CD4-positive, alpha-beta T cell (primary cell): ENCODE results near the gene TGOLN2. TPM values are rescaled to one million over a fixed set of nuclear protein-coding genes. Genes with fewer than 3 reads are reported as not detected.
A peak's percentile ranks its signal among the peaks of the same experiment; 100 is the strongest.

Source experiments
- ATAC-seq: fragments of 200-7000 bp; cut with Tn5 transposase; one replicate; pipeline ENCODE4 v1.10.0; 2022; ENCODE audit warnings: mild to moderate bottlenecking; ENCODE audit not compliant: poor library complexity
- CTCF ChIA-PET: fragments of 350-600 bp; sonication (Branson Sonifier 250); formaldehyde crosslinking; loops from one replicate; lab custom pipeline; 2021; ENCODE audit warnings: antibody characterized with exemption, inconsistent platforms; lab: Charles Lee
- POLR2A ChIA-PET: fragments of 350-600 bp; sonication (Branson Sonifier 250); formaldehyde crosslinking; loops from one replicate; lab custom pipeline; 2021; ENCODE audit warnings: antibody characterized with exemption, inconsistent platforms; lab: Charles Lee
- DNase-seq, 14 experiments: peaks; one replicate each; pipeline ENCODE4 v3.0.0-alpha.2; 2013 to 2020; ENCODE audit warnings: mixed read lengths in 2 of 14
- H3K27ac ChIP-seq, 2 donors: one replicate each; pipeline versions ENCODE4 v1.5.1 to v1.7.0; 2013; ENCODE audit warnings: low read length in 2 of 2, low read depth in 1 of 2, mild to moderate bottlenecking in 1 of 2
- H3K27me3 ChIP-seq, 2 experiments: 1 replicate in 1 of 2; 2 replicates in 1 of 2; pipeline versions ENCODE4 v1.6.1 to v1.7.0; 2013; ENCODE audit warnings: low read length in 2 of 2, control low read depth in 1 of 2, mild to moderate bottlenecking in 1 of 2, moderate library complexity in 1 of 2; ENCODE audit not compliant: insufficient read depth in 2 of 2, control insufficient read depth in 1 of 2
- H3K36me3 ChIP-seq: one replicate; pipeline ENCODE4 v1.6.1; 2013; ENCODE audit warnings: low read length, control low read depth; ENCODE audit not compliant: insufficient read depth
- H3K4me1 ChIP-seq: one replicate; pipeline ENCODE4 v1.6.1; 2013; ENCODE audit warnings: low read length, control low read depth; ENCODE audit not compliant: insufficient read depth
- H3K4me3 ChIP-seq: one replicate; pipeline ENCODE4 v1.5.1; 2013; ENCODE audit warnings: mild to moderate bottlenecking, low read length, moderate library complexity
- H3K9me3 ChIP-seq, 2 experiments: 1 replicate in 1 of 2; 2 replicates in 1 of 2; pipeline versions ENCODE4 v1.6.1 to v1.7.0; 2013; ENCODE audit warnings: low read length in 2 of 2, mild to moderate bottlenecking in 2 of 2, control low read depth in 1 of 2, moderate library complexity in 1 of 2; ENCODE audit not compliant: control insufficient read depth in 1 of 2, insufficient read depth in 1 of 2
- H3K27ac Mint-ChIP-seq: one replicate; pipeline ENCODE4 v1.8.0; 2020; ENCODE audit warnings: mixed read lengths
- H3K27me3 Mint-ChIP-seq: one replicate; pipeline ENCODE4 v1.8.0; 2021; ENCODE audit warnings: mixed read lengths
- H3K36me3 Mint-ChIP-seq: one replicate; pipeline ENCODE4 v1.8.0; 2021; ENCODE audit warnings: low read depth, mixed read lengths
- H3K4me1 Mint-ChIP-seq: one replicate; pipeline ENCODE4 v1.8.0; 2021; ENCODE audit warnings: low read depth, mixed read lengths
- H3K4me3 Mint-ChIP-seq: one replicate; pipeline ENCODE4 v1.8.0; 2020; ENCODE audit warnings: mild to moderate bottlenecking, mixed read lengths
- H3K9me3 Mint-ChIP-seq: one replicate; pipeline ENCODE4 v1.8.0; 2020; ENCODE audit warnings: mixed read lengths
- intact Hi-C, 2 experiments: fragments of 100-400 bp; cut with DNase I in 1 of 2; cut with micrococcal nuclease in 1 of 2; formaldehyde crosslinking; loops; one replicate each; pipeline versions ENCODE4 v1.15.1 to v1.9.0; 2023 to 2025; cut with DNase I, micrococcal nuclease
- total RNA-seq, 174 experiments: library from RNA in 2 of 174; stranded (reverse) in 2 of 174; gene quantifications; one replicate each; pipeline ENCODE4 v1.2.3 and lab custom pipeline; 2021 to 2026
- TF ChIP-seq, protein P1 (sequence below): fragments of 200-600 bp; IDR thresholded peaks from one replicate; pipeline ENCODE4 v1.8.0; 2022; ENCODE audit warnings: antibody characterized with exemption, mild to moderate bottlenecking

The TGOLN2 gene
- total RNA-seq, 2 experiments from 2014 or later = 172 to 175 TPM

DNA sequence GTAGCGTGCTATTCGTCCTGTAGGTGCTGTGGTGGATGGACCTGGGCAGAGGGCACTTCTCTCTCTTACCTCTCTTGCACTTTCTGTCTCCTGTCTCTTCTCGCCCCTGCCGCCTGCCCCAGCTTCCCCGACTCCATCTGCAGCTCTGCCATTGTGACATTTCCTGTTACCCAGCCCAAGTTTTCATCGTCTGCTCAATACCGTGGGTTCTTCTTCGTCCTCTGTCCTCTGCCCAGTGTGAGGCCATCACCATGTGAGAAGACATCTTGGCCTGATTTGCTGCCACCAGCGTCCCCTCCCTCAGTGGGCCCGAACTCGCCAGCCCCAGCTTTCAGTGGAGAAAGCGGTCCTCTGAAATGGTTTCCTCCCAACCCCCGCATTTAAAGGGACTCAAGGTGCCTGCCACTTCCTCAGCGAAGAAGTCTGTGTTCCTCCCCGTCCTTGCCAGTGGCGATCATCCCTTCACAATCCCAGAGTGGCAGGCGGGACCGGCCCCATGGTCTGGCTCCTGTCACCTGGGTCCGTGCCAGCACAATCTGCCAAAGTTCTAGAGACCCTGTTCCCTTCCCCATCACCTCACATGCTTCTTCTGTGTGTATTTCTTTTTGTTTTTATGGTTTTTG lies 18.0 kb downstream of the TGOLN2 start:
- DNase-seq (peak in 6 of 14 experiments; percentile 16 to 51 (median 46)), ATAC-seq (peak; percentile 48)
- Mint-ChIP-seq H3K27me3 (no peaks in the 10 kb centered on the region), H3K4me3 (peak overlapping the region; percentile 76), H3K4me1 (peaks cover 41% of the 10 kb centered on the region), H3K36me3 (peaks cover 15% of the 10 kb centered on the region), H3K27ac (peak overlapping the region; percentile 88), H3K9me3 (no peaks in the 10 kb centered on the region)
- H3K27ac ChIP-seq = peak overlapping the region; percentile 42 to 52
- CTCF ChIA-PET = interaction anchor here (0.8 to 2.5 kb wide), 3 partner anchors 9 to 18 kb away, joined by 4 to 11 read pairs (median 9); partner anchors contain the start of gene TGOLN2
- peaks cover 7% of the 10 kb centered on the region for H3K36me3 ChIP-seq
- intact Hi-C loops = loop anchor here in 1 of 2 experiments (1.0 kb wide), 1 partner anchor 16 kb away; no protein-coding TSS in a partner anchor
- H3K4me1 ChIP-seq = peaks cover 45% of the 10 kb centered on the region
- peak overlapping the region; percentile 41 for H3K4me3 ChIP-seq
- no peaks in the 10 kb centered on the region for H3K9me3 ChIP-seq
- TF ChIP-seq, protein P1, sequence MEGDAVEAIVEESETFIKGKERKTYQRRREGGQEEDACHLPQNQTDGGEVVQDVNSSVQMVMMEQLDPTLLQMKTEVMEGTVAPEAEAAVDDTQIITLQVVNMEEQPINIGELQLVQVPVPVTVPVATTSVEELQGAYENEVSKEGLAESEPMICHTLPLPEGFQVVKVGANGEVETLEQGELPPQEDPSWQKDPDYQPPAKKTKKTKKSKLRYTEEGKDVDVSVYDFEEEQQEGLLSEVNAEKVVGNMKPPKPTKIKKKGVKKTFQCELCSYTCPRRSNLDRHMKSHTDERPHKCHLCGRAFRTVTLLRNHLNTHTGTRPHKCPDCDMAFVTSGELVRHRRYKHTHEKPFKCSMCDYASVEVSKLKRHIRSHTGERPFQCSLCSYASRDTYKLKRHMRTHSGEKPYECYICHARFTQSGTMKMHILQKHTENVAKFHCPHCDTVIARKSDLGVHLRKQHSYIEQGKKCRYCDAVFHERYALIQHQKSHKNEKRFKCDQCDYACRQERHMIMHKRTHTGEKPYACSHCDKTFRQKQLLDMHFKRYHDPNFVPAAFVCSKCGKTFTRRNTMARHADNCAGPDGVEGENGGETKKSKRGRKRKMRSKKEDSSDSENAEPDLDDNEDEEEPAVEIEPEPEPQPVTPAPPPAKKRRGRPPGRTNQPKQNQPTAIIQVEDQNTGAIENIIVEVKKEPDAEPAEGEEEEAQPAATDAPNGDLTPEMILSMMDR = no peak
- POLR2A ChIA-PET = interaction anchor here (0.8 to 4.9 kb wide), 8 partner anchors 10 to 230 kb away, joined by 3 to 109 read pairs (median 16); partner anchors contain the start of genes ELMOD3, MAT2A, RETSAT and TGOLN2
- H3K27me3 ChIP-seq = no peaks in the 10 kb centered on the region

DNA sequence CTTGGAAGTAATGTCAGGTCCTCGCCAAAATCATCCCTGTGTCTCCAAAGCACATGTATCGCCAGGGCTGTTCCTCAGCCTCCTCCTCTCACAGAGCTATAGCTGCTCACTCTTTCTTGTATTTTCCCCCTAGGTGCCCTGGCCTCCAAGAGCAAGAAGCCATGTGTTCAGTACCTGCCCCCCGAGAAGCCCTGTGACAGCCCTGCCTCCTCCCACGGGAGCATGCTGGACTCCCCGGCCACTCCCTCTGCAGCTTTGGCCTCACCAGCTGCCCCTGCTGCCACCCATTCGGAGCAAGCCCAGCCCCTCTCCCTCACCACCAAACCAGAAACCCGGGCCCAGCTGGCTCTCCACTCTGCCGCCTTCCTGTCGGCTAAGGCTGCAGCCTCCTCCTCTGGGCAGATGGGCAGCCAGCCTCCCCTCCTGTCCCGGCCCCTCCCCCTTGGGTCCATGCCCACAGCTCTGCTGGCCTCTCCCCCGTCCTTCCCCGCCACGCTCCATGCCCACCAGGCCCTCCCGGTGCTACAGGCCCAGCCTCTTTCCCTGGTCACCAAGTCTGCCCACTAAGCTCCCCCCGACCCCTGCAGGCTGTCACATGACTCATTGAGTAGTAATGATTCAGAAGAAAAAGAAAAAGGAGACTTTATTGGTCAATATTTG lies 18.8 kb downstream of the TGOLN2 start:
- peak overlapping the region; percentile 76 for H3K4me3 Mint-ChIP-seq
- TF ChIP-seq, protein P1 = no peak
- peak overlapping the region; percentile 42 to 52 for H3K27ac ChIP-seq
- intact Hi-C loops = loop anchor here in 1 of 2 experiments (1.0 kb wide), 1 partner anchor 17 kb away; no protein-coding TSS in a partner anchor
- no peaks in the 10 kb centered on the region for H3K27me3 Mint-ChIP-seq
- H3K4me1 Mint-ChIP-seq = peaks cover 36% of the 10 kb centered on the region
- ChIA-PET CTCF (interaction anchor here (2.0 to 2.5 kb wide), 2 partner anchors 9 to 10 kb away, joined by 9 to 11 read pairs; no protein-coding TSS in a partner anchor), POLR2A (interaction anchor here (0.7 to 4.9 kb wide), 8 partner anchors 9 to 230 kb away, joined by 3 to 109 read pairs (median 16); partner anchors contain the start of genes ELMOD3, MAT2A, RETSAT and TGOLN2)
- ATAC-seq (peak; percentile 6), DNase-seq (peak in 2 of 14 experiments; percentile 23 to 34)
- no peaks in the 10 kb centered on the region for H3K9me3 ChIP-seq
- peaks cover 45% of the 10 kb centered on the region for H3K4me1 ChIP-seq
- no peaks in the 10 kb centered on the region for H3K9me3 Mint-ChIP-seq
- peak overlapping the region; percentile 41 for H3K4me3 ChIP-seq
- peak overlapping the region; percentile 88 for H3K27ac Mint-ChIP-seq
- no peaks in the 10 kb centered on the region for H3K36me3 ChIP-seq
- peaks cover 9% of the 10 kb centered on the region for H3K36me3 Mint-ChIP-seq
- no peaks in the 10 kb centered on the region for H3K27me3 ChIP-seq

DNA sequence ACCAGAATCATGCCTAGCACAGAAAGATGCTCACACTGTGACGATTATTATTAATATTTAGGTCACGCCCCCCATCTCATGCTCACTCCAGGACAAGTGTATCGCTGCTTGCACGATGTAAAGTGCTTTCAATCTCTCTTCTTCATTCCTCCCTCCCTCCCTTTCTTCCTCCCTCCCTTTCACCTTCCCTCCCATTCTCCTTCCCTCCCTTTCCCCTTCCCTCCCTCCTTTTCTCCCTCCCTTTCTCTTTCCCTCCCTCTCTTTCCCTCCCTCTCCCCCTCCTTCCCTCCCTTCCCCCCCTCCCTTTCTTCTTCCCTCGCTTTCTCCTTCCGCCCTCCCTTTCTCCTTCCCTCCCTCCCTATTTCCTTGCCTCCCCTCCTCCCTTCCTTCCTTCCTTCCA lies 19.6 kb downstream of the TGOLN2 start:
- Mint-ChIP-seq H3K4me1 (peaks cover 36% of the 10 kb centered on the region), H3K9me3 (no peaks in the 10 kb centered on the region), H3K27me3 (no peaks in the 10 kb centered on the region), H3K27ac (peak overlapping the region; percentile 88), H3K4me3 (peak overlapping the region; percentile 76), H3K36me3 (peaks cover 4% of the 10 kb centered on the region)
- ChIA-PET POLR2A (interaction anchor here (2.0 to 4.9 kb wide), 3 partner anchors 12 to 46 kb away, joined by 20 to 109 read pairs (median 23); partner anchors contain the start of genes ELMOD3, RETSAT and TGOLN2), CTCF (interaction anchor here (2.5 kb wide), 1 partner anchor 8 kb away, joined by 11 read pairs; no protein-coding TSS in a partner anchor)
- Histone ChIP-seq H3K9me3 (no peaks in the 10 kb centered on the region), H3K4me1 (peaks cover 45% of the 10 kb centered on the region), H3K36me3 (no peaks in the 10 kb centered on the region), H3K4me3 (no peak overlapping the region), H3K27me3 (no peaks in the 10 kb centered on the region), H3K27ac (peak overlapping the region in 1 of 2 donors; percentile 42)
- TF ChIP-seq, protein P1 = no peak
- DNase-seq (no peak), ATAC-seq (no peak)
- intact Hi-C loops = no loop called here
